Lower leg skin (tissue), 3 donors: Measurements from ENCODE around the gene DSC3.

ENCODE experiments used
- POLR2A ChIP-seq, 2 donors: fragments of 450-650 bp; IDR thresholded peaks; one replicate each; pipeline ENCODE4 v1.6.1; 2016 to 2017; ENCODE audit warnings: antibody characterized with exemption in 2 of 2, mild to moderate bottlenecking in 1 of 2, moderate library complexity in 1 of 2
- TF ChIP-seq, protein P1 (sequence below), 3 donors: fragments of 450-650 bp; IDR thresholded peaks; one replicate each; pipeline ENCODE4 v1.5.1; 2016; ENCODE audit warnings: antibody characterized with exemption in 3 of 3, mild to moderate bottlenecking in 3 of 3, moderate library complexity in 2 of 3

GRCh38 chr18:30985753-30986152 lies 56.8 kb downstream of the DSC3 start:
- TF ChIP-seq, protein P1, sequence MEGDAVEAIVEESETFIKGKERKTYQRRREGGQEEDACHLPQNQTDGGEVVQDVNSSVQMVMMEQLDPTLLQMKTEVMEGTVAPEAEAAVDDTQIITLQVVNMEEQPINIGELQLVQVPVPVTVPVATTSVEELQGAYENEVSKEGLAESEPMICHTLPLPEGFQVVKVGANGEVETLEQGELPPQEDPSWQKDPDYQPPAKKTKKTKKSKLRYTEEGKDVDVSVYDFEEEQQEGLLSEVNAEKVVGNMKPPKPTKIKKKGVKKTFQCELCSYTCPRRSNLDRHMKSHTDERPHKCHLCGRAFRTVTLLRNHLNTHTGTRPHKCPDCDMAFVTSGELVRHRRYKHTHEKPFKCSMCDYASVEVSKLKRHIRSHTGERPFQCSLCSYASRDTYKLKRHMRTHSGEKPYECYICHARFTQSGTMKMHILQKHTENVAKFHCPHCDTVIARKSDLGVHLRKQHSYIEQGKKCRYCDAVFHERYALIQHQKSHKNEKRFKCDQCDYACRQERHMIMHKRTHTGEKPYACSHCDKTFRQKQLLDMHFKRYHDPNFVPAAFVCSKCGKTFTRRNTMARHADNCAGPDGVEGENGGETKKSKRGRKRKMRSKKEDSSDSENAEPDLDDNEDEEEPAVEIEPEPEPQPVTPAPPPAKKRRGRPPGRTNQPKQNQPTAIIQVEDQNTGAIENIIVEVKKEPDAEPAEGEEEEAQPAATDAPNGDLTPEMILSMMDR (IDR thresholded peaks at IDR 0.05), result no peak
- TF ChIP-seq POLR2A (IDR thresholded peaks at IDR 0.05), result no peak
